Breast epithelium (tissue), 4 donors: Measurements from ENCODE around the gene QSOX1. TPM values are rescaled to one million over a fixed set of nuclear protein-coding genes. Genes with fewer than 3 reads are reported as not detected.

Experiments used
- DNase-seq, 2 donors: peaks; one replicate each; pipeline ENCODE4 v3.0.0-alpha.2; 2019; ENCODE audit warnings: low spot score in 2 of 2
- H3K27ac ChIP-seq, 2 donors: fragments of 200-600 bp; sonication (generic) in 1 of 2; one replicate each; pipeline ENCODE4 v1.5.1; 2016 to 2019; ENCODE audit warnings: mild to moderate bottlenecking in 1 of 2
- H3K27me3 ChIP-seq, 2 donors: fragments of 200-600 bp; sonication (generic) in 1 of 2; one replicate each; pipeline versions ENCODE4 v1.5.1 to v1.6.0; 2017 to 2019; ENCODE audit warnings: control low read depth in 1 of 2, mild to moderate bottlenecking in 1 of 2
- H3K36me3 ChIP-seq: fragments of 200-600 bp; one replicate; pipeline ENCODE4 v1.5.1; 2019
- H3K4me1 ChIP-seq, 2 donors: fragments of 200-600 bp; sonication (generic); one replicate each; pipeline ENCODE4 v1.5.1; 2016 to 2019; ENCODE audit warnings: control low read depth in 1 of 2
- H3K4me3 ChIP-seq, 3 donors: fragments of 200-600 bp; sonication (generic); 1 replicate in 2 of 3; 2 replicates in 1 of 3; pipeline ENCODE4 v1.5.1; 2016 to 2019; ENCODE audit warnings: mild to moderate bottlenecking in 3 of 3, moderate library complexity in 2 of 3
- H3K9me3 ChIP-seq, 2 donors: fragments of 200-600 bp; sonication (generic) in 1 of 2; one replicate each; pipeline ENCODE4 v1.5.1; 2016 to 2019; ENCODE audit warnings: control low read depth in 1 of 2
- CTCF ChIP-seq, 3 donors: fragments of 450-650 bp; IDR thresholded peaks; one replicate each; pipeline ENCODE4 v1.5.1; 2016 to 2017; ENCODE audit warnings: antibody characterized with exemption in 3 of 3, mild to moderate bottlenecking in 3 of 3, moderate library complexity in 3 of 3
- POLR2A ChIP-seq: fragments of 450-650 bp; IDR thresholded peaks from one replicate; pipeline ENCODE4 v1.6.1; 2016; ENCODE audit warnings: antibody characterized with exemption, mild to moderate bottlenecking, moderate library complexity
- POLR2AphosphoS5 ChIP-seq, 3 donors: sonication (generic); formaldehyde crosslinking; IDR thresholded peaks; one replicate each; pipeline ENCODE4 v1.6.1; 2017; ENCODE audit warnings: antibody characterized with exemption in 3 of 3
- intact Hi-C: fragments of 100-400 bp; cut with DNase I; formaldehyde crosslinking; loops from one replicate; pipeline ENCODE4 v1.15.1; 2023; ENCODE audit warnings: low total_unique reads
- total RNA-seq, 3 donors: library from RNA; depleted of rRNA; stranded (reverse); fragments of >200 nt; gene quantifications; one replicate each; pipeline ENCODE4 v1.1.0, GENCODE V29; 2016

The QSOX1 gene
- total RNA-seq, 3 donors from 2014 or later = 43.3 to 85.5 (median 67.5) TPM

- TF ChIP-seq POLR2A (no peak), POLR2AphosphoS5 (IDR thresholded peaks at IDR 0.05) (no peak), CTCF (IDR thresholded peaks at IDR 0.05) (no peak)
- DNase-seq = no peak
- H3K9me3 ChIP-seq = no peaks in the 10 kb centered on the region
- no peaks in the 10 kb centered on the region for H3K36me3 ChIP-seq
- no peak overlapping the region for H3K4me3 ChIP-seq
- H3K27ac ChIP-seq = no peak overlapping the region
- intact Hi-C loops = no loop called here
- H3K4me1 ChIP-seq = no peaks in the 10 kb centered on the region
- H3K27me3 ChIP-seq = no peaks in the 10 kb centered on the region
These were observed 55.4 kb downstream of the QSOX1 start for GRCh38 chr1:180210008-180210620.

GRCh38 chr1:180211156-180211859 lies 56.6 kb downstream of the QSOX1 start:
- DNase-seq = no peak
- H3K27me3 ChIP-seq = no peaks in the 10 kb centered on the region
- no peaks in the 10 kb centered on the region for H3K36me3 ChIP-seq
- intact Hi-C loops = no loop called here
- no peak overlapping the region for H3K4me3 ChIP-seq
- no peak overlapping the region for H3K27ac ChIP-seq
- TF ChIP-seq CTCF (IDR thresholded peaks at IDR 0.05) (no peak), POLR2A (no peak), POLR2AphosphoS5 (IDR thresholded peaks at IDR 0.05) (no peak)
- H3K4me1 ChIP-seq = no peaks in the 10 kb centered on the region
- no peaks in the 10 kb centered on the region for H3K9me3 ChIP-seq

GRCh38 chr1:180211860-180212229 lies 57.2 kb downstream of the QSOX1 start:
- Histone ChIP-seq H3K36me3 (no peaks in the 10 kb centered on the region), H3K27ac (no peak overlapping the region), H3K27me3 (no peaks in the 10 kb centered on the region), H3K4me1 (no peaks in the 10 kb centered on the region), H3K9me3 (no peaks in the 10 kb centered on the region), H3K4me3 (no peak overlapping the region)
- intact Hi-C loops = no loop called here
- no peak for TF ChIP-seq POLR2AphosphoS5 (IDR thresholded peaks at IDR 0.05)
- no peak for DNase-seq

GRCh38 chr1:180213401-180214170 lies 58.9 kb downstream of the QSOX1 start:
- no peak for TF ChIP-seq POLR2A
- TF ChIP-seq CTCF (IDR thresholded peaks at IDR 0.05) = no peak
- TF ChIP-seq POLR2AphosphoS5 (IDR thresholded peaks at IDR 0.05) = no peak
- Histone ChIP-seq H3K9me3 (no peaks in the 10 kb centered on the region), H3K27ac (no peak overlapping the region), H3K4me1 (no peaks in the 10 kb centered on the region), H3K27me3 (no peaks in the 10 kb centered on the region), H3K36me3 (no peaks in the 10 kb centered on the region), H3K4me3 (no peak overlapping the region)
- DNase-seq = no peak
- intact Hi-C loops = no loop called here

GRCh38 chr1:180215856-180216625 lies 61.4 kb downstream of the QSOX1 start:
- intact Hi-C loops = no loop called here
- Histone ChIP-seq H3K9me3 (no peaks in the 10 kb centered on the region), H3K27ac (no peak overlapping the region), H3K4me1 (no peaks in the 10 kb centered on the region), H3K36me3 (no peaks in the 10 kb centered on the region), H3K27me3 (no peaks in the 10 kb centered on the region), H3K4me3 (no peak overlapping the region)
- TF ChIP-seq POLR2A (no peak), POLR2AphosphoS5 (IDR thresholded peaks at IDR 0.05) (no peak), CTCF (IDR thresholded peaks at IDR 0.05) (no peak)
- DNase-seq = peak in 1 of 2 donors; percentile 24
